SH-SY5Y (cell line): ENCODE measurements around the gene OARD1.

Source experiments
- GATA2 ChIP-seq: IDR thresholded peaks from 2 replicates; pipeline ENCODE4 v1.6.1; 2011; ENCODE audit warnings: mild to moderate bottlenecking, low read depth, low read length
- GATA3 ChIP-seq: IDR thresholded peaks from 2 replicates; pipeline ENCODE4 v1.6.1; 2011; ENCODE audit warnings: low read depth, mild to moderate bottlenecking, low read length, moderate library complexity

DNA sequence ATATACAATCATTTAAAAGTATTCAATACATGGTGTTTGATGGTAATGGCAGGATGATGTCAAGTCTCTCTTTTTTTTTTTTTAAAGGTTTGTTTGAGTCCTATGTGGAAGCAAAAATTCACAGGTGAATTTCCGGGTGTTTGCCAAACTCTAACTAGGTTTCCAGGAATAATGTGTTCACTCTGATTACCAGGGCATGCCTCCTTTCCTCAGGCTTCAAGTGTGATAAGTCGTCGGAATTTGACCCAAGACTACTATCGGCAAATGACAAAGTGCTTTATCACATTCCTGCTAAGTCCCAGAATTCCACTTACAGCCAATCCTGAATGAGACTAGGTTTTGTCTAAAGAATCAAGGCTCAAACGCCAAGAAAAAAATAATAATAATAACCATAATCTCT lies 7.3 kb downstream of the OARD1 start:
- no peak for TF ChIP-seq GATA2
- TF ChIP-seq GATA3: no peak
